ENCODE measurements around the gene ADCY9. TPM values are rescaled to one million over a fixed set of nuclear protein-coding genes. Genes with fewer than 3 reads are reported as not detected.

Gene ADCY9
- total and polyA plus RNA-seq, 2 experiments from 2014 or later: 2.2 to 18.3 TPM

DNA sequence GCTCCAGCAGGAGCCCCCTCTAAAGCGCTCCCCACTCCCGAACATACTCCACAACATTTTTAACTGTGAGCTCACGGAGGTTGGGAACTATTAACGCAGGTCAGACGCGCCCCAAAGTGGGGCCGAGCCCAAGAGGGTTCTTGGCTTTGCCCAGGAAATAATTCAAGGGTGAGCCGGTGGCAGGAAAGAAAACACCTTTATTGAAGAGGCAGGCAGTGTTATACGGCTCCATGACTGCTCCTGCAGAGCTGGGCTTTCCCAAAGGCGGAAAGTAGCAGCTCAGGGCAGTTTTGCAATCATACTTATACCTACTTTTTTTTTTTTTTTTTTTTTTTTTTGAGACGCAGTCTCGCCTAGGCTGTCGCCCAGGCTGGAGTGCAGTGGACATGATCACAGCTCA lies 6.2 kb downstream of the ADCY9 start:
- no peak overlapping the region for H3K27ac ChIP-seq (ENCODE audit: low read depth)
- Mint-ChIP-seq H3K4me3 (no peak overlapping the region), H3K27ac (0 out of 2 replicates have a peak overlapping the region, but pooled peaks have one; percentile 1), H3K36me3 (ENCODE audit: low read depth) (peaks cover 3% of the 10 kb centered on the region; the same call in 1 of the 3 replicates), H3K4me1 (peaks cover 31% of the 10 kb centered on the region), H3K9me3 (no peaks in the 10 kb centered on the region; the same call in 2 of the 3 replicates), H3K27me3 (ENCODE audit: insufficient read depth, low read depth, poor library complexity) (peaks cover 8% of the 10 kb centered on the region)
- H3K79me2 ChIP-seq (replicated peaks; ENCODE audit: insufficient read depth): peaks cover 7% of the 10 kb centered on the region
- H2AFZ ChIP-seq: no peak overlapping the region
- 0 out of 2 replicates have a peak, but pooled peaks cover 5% of the 10 kb centered on the region for H3F3A ChIP-seq (replicated peaks; ENCODE audit: low read depth)
- no peaks in the 10 kb centered on the region for H3K9me2 ChIP-seq (ENCODE audit: insufficient read depth)
- H3K4me3 ChIP-seq: no peak overlapping the region
- peaks cover 20% of the 10 kb centered on the region for H3K27me3 ChIP-seq (ENCODE audit: insufficient read depth)
- TF ChIP-seq, protein P1, sequence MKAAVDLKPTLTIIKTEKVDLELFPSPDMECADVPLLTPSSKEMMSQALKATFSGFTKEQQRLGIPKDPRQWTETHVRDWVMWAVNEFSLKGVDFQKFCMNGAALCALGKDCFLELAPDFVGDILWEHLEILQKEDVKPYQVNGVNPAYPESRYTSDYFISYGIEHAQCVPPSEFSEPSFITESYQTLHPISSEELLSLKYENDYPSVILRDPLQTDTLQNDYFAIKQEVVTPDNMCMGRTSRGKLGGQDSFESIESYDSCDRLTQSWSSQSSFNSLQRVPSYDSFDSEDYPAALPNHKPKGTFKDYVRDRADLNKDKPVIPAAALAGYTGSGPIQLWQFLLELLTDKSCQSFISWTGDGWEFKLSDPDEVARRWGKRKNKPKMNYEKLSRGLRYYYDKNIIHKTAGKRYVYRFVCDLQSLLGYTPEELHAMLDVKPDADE (IDR thresholded peaks at IDR 0.05): no peak
- TF ChIP-seq, protein P2, sequence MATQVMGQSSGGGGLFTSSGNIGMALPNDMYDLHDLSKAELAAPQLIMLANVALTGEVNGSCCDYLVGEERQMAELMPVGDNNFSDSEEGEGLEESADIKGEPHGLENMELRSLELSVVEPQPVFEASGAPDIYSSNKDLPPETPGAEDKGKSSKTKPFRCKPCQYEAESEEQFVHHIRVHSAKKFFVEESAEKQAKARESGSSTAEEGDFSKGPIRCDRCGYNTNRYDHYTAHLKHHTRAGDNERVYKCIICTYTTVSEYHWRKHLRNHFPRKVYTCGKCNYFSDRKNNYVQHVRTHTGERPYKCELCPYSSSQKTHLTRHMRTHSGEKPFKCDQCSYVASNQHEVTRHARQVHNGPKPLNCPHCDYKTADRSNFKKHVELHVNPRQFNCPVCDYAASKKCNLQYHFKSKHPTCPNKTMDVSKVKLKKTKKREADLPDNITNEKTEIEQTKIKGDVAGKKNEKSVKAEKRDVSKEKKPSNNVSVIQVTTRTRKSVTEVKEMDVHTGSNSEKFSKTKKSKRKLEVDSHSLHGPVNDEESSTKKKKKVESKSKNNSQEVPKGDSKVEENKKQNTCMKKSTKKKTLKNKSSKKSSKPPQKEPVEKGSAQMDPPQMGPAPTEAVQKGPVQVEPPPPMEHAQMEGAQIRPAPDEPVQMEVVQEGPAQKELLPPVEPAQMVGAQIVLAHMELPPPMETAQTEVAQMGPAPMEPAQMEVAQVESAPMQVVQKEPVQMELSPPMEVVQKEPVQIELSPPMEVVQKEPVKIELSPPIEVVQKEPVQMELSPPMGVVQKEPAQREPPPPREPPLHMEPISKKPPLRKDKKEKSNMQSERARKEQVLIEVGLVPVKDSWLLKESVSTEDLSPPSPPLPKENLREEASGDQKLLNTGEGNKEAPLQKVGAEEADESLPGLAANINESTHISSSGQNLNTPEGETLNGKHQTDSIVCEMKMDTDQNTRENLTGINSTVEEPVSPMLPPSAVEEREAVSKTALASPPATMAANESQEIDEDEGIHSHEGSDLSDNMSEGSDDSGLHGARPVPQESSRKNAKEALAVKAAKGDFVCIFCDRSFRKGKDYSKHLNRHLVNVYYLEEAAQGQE (IDR thresholded peaks at IDR 0.05; ENCODE audit: unreplicated experiment): no peak
- TF ChIP-seq NANOG (IDR thresholded peaks at IDR 0.05; ENCODE audit: borderline replicate concordance): no peak
- TF ChIP-seq, protein P3, sequence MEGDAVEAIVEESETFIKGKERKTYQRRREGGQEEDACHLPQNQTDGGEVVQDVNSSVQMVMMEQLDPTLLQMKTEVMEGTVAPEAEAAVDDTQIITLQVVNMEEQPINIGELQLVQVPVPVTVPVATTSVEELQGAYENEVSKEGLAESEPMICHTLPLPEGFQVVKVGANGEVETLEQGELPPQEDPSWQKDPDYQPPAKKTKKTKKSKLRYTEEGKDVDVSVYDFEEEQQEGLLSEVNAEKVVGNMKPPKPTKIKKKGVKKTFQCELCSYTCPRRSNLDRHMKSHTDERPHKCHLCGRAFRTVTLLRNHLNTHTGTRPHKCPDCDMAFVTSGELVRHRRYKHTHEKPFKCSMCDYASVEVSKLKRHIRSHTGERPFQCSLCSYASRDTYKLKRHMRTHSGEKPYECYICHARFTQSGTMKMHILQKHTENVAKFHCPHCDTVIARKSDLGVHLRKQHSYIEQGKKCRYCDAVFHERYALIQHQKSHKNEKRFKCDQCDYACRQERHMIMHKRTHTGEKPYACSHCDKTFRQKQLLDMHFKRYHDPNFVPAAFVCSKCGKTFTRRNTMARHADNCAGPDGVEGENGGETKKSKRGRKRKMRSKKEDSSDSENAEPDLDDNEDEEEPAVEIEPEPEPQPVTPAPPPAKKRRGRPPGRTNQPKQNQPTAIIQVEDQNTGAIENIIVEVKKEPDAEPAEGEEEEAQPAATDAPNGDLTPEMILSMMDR (conservative IDR thresholded peaks at IDR 0.05; ENCODE audit: low read depth in 2 of 2): no peak
- no peak for TF ChIP-seq ZNF331 (CRISPR knock-in tag; IDR thresholded peaks at IDR 0.05; ENCODE audit: low read depth)
- no peak for TF ChIP-seq CREB1 (CRISPR knock-in tag; IDR thresholded peaks at IDR 0.05; ENCODE audit: low read depth)
- H3K4me2 ChIP-seq: no peak overlapping the region
- H3K36me3 ChIP-seq (ENCODE audit: insufficient read depth): no peaks in the 10 kb centered on the region
- H3K4me1 ChIP-seq (ENCODE audit: insufficient read depth): peaks cover 16% of the 10 kb centered on the region; the same call in 1 of the 2 replicates
- DNase-seq (ENCODE audit: low spot score) (no peak), ATAC-seq (no peak)
- 0 out of 2 replicates have a peak, but pooled peaks cover 5% of the 10 kb centered on the region for H4K20me1 ChIP-seq (replicated peaks; ENCODE audit: insufficient read depth)

DNA sequence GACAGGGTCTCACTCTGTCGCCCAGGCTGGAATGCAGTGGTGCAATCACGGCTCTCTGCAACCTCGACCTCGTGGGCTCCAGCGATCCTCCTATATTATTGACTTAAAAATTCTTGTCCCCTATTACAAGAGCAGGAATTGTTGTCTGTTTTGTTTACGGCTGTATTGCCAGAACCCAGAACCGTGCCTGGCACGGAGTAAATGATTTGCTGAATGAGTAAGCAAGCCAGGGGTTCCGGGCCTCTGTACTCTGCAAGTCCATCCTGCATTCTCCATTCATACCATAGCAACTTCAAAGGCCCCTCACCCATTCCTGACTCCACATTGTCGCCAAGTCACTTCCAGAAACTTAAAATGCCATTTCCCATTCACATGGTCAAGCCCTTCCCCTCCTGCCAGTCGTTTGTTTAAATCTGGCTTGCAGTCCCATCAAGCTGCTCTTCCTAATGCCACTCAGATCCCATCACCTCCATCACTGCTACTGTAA lies 6.9 kb downstream of the ADCY9 start:
- peaks cover 3% of the 10 kb centered on the region; the same call in 1 of the 3 replicates for H3K36me3 Mint-ChIP-seq (ENCODE audit: low read depth)
- H3K4me3 Mint-ChIP-seq: no peak overlapping the region
- no peak overlapping the region for H3K27ac ChIP-seq (ENCODE audit: low read depth)
- peaks cover 25% of the 10 kb centered on the region for H3K4me1 Mint-ChIP-seq
- no peaks in the 10 kb centered on the region for H3K9me2 ChIP-seq (ENCODE audit: insufficient read depth)
- H3K27ac Mint-ChIP-seq: 0 out of 2 replicates have a peak overlapping the region, but pooled peaks have one; percentile 1
- 0 out of 2 replicates have a peak, but pooled peaks cover under 1% of the 10 kb centered on the region for H3F3A ChIP-seq (replicated peaks; ENCODE audit: low read depth)
- H3K4me1 ChIP-seq (ENCODE audit: insufficient read depth): peaks cover 13% of the 10 kb centered on the region; the same call in 1 of the 2 replicates
- peaks cover 6% of the 10 kb centered on the region for H3K27me3 Mint-ChIP-seq (ENCODE audit: insufficient read depth, low read depth, poor library complexity)
- H3K27me3 ChIP-seq (ENCODE audit: insufficient read depth): peaks cover 13% of the 10 kb centered on the region
- H3K36me3 ChIP-seq (ENCODE audit: insufficient read depth): no peaks in the 10 kb centered on the region
- no peak overlapping the region for H3K4me3 ChIP-seq
- ATAC-seq (no peak), DNase-seq (ENCODE audit: low spot score) (no peak)
- peaks cover 7% of the 10 kb centered on the region for H3K79me2 ChIP-seq (replicated peaks; ENCODE audit: insufficient read depth)
- H2AFZ ChIP-seq: no peak overlapping the region
- no peak overlapping the region for H3K4me2 ChIP-seq
- H3K9me3 Mint-ChIP-seq: no peaks in the 10 kb centered on the region
- 0 out of 2 replicates have a peak, but pooled peaks cover 5% of the 10 kb centered on the region for H4K20me1 ChIP-seq (replicated peaks; ENCODE audit: insufficient read depth)
- TF ChIP-seq JUNB (IDR thresholded peaks at IDR 0.05; ENCODE audit: unreplicated experiment): no peak
- no peak for TF ChIP-seq CREB1 (CRISPR knock-in tag; IDR thresholded peaks at IDR 0.05; ENCODE audit: low read depth)
- TF ChIP-seq STAT1 (IDR thresholded peaks at IDR 0.05; ENCODE audit: unreplicated experiment): no peak
- TF ChIP-seq POLR2AphosphoS5 (IDR thresholded peaks at IDR 0.05; ENCODE audit: low read depth): no peak
- no peak for TF ChIP-seq ZNF114 (CRISPR knock-in tag; IDR thresholded peaks at IDR 0.05)
- TF ChIP-seq EZH2phosphoT487 (IDR thresholded peaks at IDR 0.05; ENCODE audit: unreplicated experiment): no peak
- TF ChIP-seq ZNF331 (CRISPR knock-in tag; IDR thresholded peaks at IDR 0.05; ENCODE audit: low read depth): no peak
- TF ChIP-seq, protein P3 (conservative IDR thresholded peaks at IDR 0.05; ENCODE audit: low read depth in 2 of 2): no peak

Data from GM23338 (cell line).